WTC11 (cell line): ENCODE data around the gene RNF133.

ENCODE experiments used
- CREB1 ChIP-seq: sonication (generic); formaldehyde crosslinking; IDR thresholded peaks from 2 replicates; pipeline ENCODE4 v1.8.0; 2023; ENCODE audit warnings: mild to moderate bottlenecking, missing genetic modification reagents
- CREM ChIP-seq: sonication (generic); formaldehyde crosslinking; IDR thresholded peaks from 2 replicates; pipeline ENCODE4 v1.8.1; 2022; ENCODE audit warnings: mild to moderate bottlenecking, missing genetic modification reagents, moderate library complexity
- NR3C1 ChIP-seq: sonication (generic); formaldehyde crosslinking; conservative IDR thresholded peaks from 2 replicates; pipeline ENCODE4 v1.8.1; 2023; ENCODE audit warnings: low read depth, mild to moderate bottlenecking, missing genetic modification reagents
- TEAD4 ChIP-seq: sonication (generic); formaldehyde crosslinking; IDR thresholded peaks from 2 replicates; pipeline ENCODE4 v1.8.0; 2022; ENCODE audit warnings: mild to moderate bottlenecking, missing genetic modification reagents

DNA sequence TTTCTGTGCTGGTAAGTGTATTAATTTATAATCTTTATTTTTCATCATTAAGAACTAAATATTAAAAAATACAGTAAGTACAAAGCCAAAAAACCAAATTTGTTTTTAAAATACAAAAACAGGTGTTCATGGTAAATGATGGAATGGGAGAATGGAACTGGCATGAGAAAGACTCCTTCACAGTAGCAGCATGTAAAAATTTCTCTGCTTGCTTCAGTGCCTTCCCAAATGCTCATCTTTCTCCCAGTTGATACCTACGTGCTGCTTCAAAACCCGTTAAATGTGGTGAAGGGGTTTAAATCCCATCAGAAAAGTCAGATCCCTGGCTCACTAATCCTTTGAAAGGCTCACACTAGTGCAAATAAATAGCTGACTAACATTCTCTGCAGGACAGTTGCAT, 4.2 kb downstream of the RNF133 start:
- no peak for TF ChIP-seq TEAD4 (CRISPR knock-in tag)
- TF ChIP-seq CREB1: no peak
- no peak for TF ChIP-seq CREM (CRISPR knock-in tag)
- TF ChIP-seq NR3C1 (CRISPR knock-in tag): no peak
